B cell (primary cell): ENCODE measurements around the gene CD244. TPM values are rescaled to one million over a fixed set of nuclear protein-coding genes. Genes with fewer than 3 reads are reported as not detected.

Experiments used
- ATAC-seq: fragments of 200-7000 bp; cut with Tn5 transposase; one replicate; pipeline ENCODE4 v1.10.0; 2021; ENCODE audit warnings: low read depth, mild to moderate bottlenecking, moderate number of reproducible peaks, moderate library complexity
- CTCF ChIA-PET: fragments of 350-600 bp; sonication (Branson Sonifier 250); formaldehyde crosslinking; loops from one replicate; lab custom pipeline; 2021; ENCODE audit warnings: antibody characterized with exemption, inconsistent platforms; lab: Charles Lee
- POLR2A ChIA-PET: fragments of 350-600 bp; sonication (Branson Sonifier 250); formaldehyde crosslinking; loops from one replicate; lab custom pipeline; 2021; ENCODE audit warnings: antibody characterized with exemption; lab: Charles Lee
- DNase-seq: peaks from one replicate; pipeline ENCODE4 v3.0.0; 2013
- H2AFZ ChIP-seq: 2 replicates; pipeline ENCODE4 v1.6.1; 2012; ENCODE audit warnings: mild to moderate bottlenecking, low read depth, low read length; ENCODE audit not compliant: insufficient read depth, poor library complexity, severe bottlenecking
- H3K27ac ChIP-seq, 2 donors: 1 replicate in 1 of 2; 2 replicates in 1 of 2; pipeline ENCODE4 v1.5.1; 2012 to 2013; ENCODE audit warnings: low read length in 2 of 2, mild to moderate bottlenecking in 2 of 2, moderate library complexity in 1 of 2
- H3K27me3 ChIP-seq, 4 experiments: fragments of 200-600 bp in 1 of 4; sonication (generic) in 1 of 4; replicated peaks in 1 of 4; 1 replicate in 2 of 4; 2 replicates in 2 of 4; pipeline versions ENCODE4 v1.6.1 to v1.7.0; 2013 to 2016; ENCODE audit warnings: low read length in 3 of 4, mild to moderate bottlenecking in 2 of 4, mixed read lengths in 1 of 4, moderate library complexity in 1 of 4; ENCODE audit not compliant: insufficient read depth in 4 of 4, control insufficient read depth in 3 of 4; ENCODE audit errors: control extremely low read depth in 1 of 4
- H3K36me3 ChIP-seq, 2 experiments: replicated peaks in 1 of 2; 1 replicate in 1 of 2; 2 replicates in 1 of 2; pipeline versions ENCODE4 v1.6.1 to v1.7.1; 2013; ENCODE audit warnings: low read length in 1 of 2; ENCODE audit not compliant: insufficient read depth in 2 of 2, control insufficient read depth in 1 of 2; ENCODE audit errors: control extremely low read depth in 1 of 2, extremely low read depth in 1 of 2
- H3K4me1 ChIP-seq, 2 donors: fragments of 200-600 bp in 1 of 2; sonication (generic) in 1 of 2; 1 replicate in 1 of 2; 2 replicates in 1 of 2; pipeline versions ENCODE4 v1.5.1 to v1.6.1; 2013 to 2017; ENCODE audit warnings: low read length in 2 of 2; ENCODE audit not compliant: control insufficient read depth in 2 of 2, insufficient read depth in 2 of 2
- H3K4me2 ChIP-seq: replicated peaks from 2 replicates; pipeline ENCODE3; 2012; ENCODE audit warnings: mild to moderate bottlenecking, low read depth, low read length; ENCODE audit not compliant: poor library complexity, severe bottlenecking
- H3K4me3 ChIP-seq, 5 experiments: fragments of 200-600 bp in 1 of 5; sonication (generic) in 1 of 5; 1 replicate in 3 of 5; 2 replicates in 2 of 5; pipeline versions ENCODE4 v1.5.1 to v1.7.0; 2011 to 2016; ENCODE audit warnings: low read length in 4 of 5, mild to moderate bottlenecking in 4 of 5, low read depth in 2 of 5, control low read depth in 1 of 5, moderate library complexity in 1 of 5; ENCODE audit not compliant: insufficient read depth in 1 of 5; ENCODE audit errors: control extremely low read depth in 1 of 5, extremely low read depth in 1 of 5
- H3K79me2 ChIP-seq: fragments of 200-600 bp; sonication (generic); one replicate; pipeline ENCODE4 v1.6.0; 2016; ENCODE audit warnings: low read length; ENCODE audit not compliant: control insufficient read depth, insufficient read depth
- H3K9ac ChIP-seq: fragments of 200-600 bp; sonication (generic); 2 replicates; pipeline ENCODE4 v1.6.1; 2017; ENCODE audit warnings: mild to moderate bottlenecking, low read length, moderate library complexity
- H3K9me3 ChIP-seq, 3 donors: one replicate each; pipeline versions ENCODE4 v1.6.1 to v1.7.1; 2013; ENCODE audit warnings: low read length in 2 of 3; ENCODE audit not compliant: control insufficient read depth in 2 of 3, insufficient read depth in 1 of 3; ENCODE audit errors: control extremely low read depth in 1 of 3
- H4K20me1 ChIP-seq: 2 replicates; pipeline ENCODE4 v1.6.0; 2012; ENCODE audit warnings: mild to moderate bottlenecking, low read length; ENCODE audit not compliant: insufficient read depth, control insufficient read depth, poor library complexity, severe bottlenecking
- H3K27ac Mint-ChIP-seq: one replicate; pipeline ENCODE4 v1.8.0; 2021; ENCODE audit warnings: mixed read lengths
- H3K27me3 Mint-ChIP-seq: one replicate; pipeline ENCODE4 v1.8.0; 2021; ENCODE audit warnings: mixed read lengths
- H3K4me1 Mint-ChIP-seq: one replicate; pipeline ENCODE4 v1.8.0; 2021; ENCODE audit warnings: mixed read lengths
- H3K4me3 Mint-ChIP-seq: one replicate; pipeline ENCODE4 v1.8.0; 2021; ENCODE audit warnings: mixed read lengths
- H3K9me3 Mint-ChIP-seq: one replicate; pipeline ENCODE4 v1.8.0; 2022; ENCODE audit warnings: mixed read lengths; ENCODE audit not compliant: insufficient read depth
- CTCF ChIP-seq: fragments of 200-600 bp; IDR thresholded peaks from one replicate; pipeline ENCODE4 v1.8.0; 2022; ENCODE audit warnings: antibody characterized with exemption, mild to moderate bottlenecking
- EZH2 ChIP-seq: IDR thresholded peaks from 2 replicates; pipeline ENCODE4 v1.6.1; 2012; ENCODE audit warnings: borderline replicate concordance, low read depth, mild to moderate bottlenecking, moderate library complexity, low read length; ENCODE audit not compliant: insufficient read depth, poor library complexity, severe bottlenecking
- WGBS: methylation state at CpG from one replicate; pipeline ENCODE4 v1.1.5; 2013; ENCODE audit warnings: missing lambda C conversion rate; ENCODE audit not compliant: insufficient coverage; 5-methylcytosine and 5-hydroxymethylcytosine counted together
- intact Hi-C: fragments of 100-400 bp; cut with micrococcal nuclease; formaldehyde crosslinking; loops from one replicate; pipeline ENCODE4 v1.10.0; 2022
- polyA plus RNA-seq: library from polyadenylated mRNA; depleted of rRNA; stranded (reverse); fragments of >200 nt; gene quantifications from 2 replicates; pipeline ENCODE4 v1.2.3, GENCODE V29; 2012
- total RNA-seq, 2 donors: library from RNA; stranded (reverse); fragments of 120-200 nt in 1 of 2; gene quantifications; 1 replicate in 1 of 2; 2 replicates in 1 of 2; pipeline versions ENCODE4 v1.2.3 to v1.2.4, GENCODE V29; 2013 to 2022

CD244 gene
- total and polyA plus RNA-seq, 2 donors (not counting 1 experiment from before 2014, with no cell fraction given), result 0.31 TPM; not detected in 1

DNA sequence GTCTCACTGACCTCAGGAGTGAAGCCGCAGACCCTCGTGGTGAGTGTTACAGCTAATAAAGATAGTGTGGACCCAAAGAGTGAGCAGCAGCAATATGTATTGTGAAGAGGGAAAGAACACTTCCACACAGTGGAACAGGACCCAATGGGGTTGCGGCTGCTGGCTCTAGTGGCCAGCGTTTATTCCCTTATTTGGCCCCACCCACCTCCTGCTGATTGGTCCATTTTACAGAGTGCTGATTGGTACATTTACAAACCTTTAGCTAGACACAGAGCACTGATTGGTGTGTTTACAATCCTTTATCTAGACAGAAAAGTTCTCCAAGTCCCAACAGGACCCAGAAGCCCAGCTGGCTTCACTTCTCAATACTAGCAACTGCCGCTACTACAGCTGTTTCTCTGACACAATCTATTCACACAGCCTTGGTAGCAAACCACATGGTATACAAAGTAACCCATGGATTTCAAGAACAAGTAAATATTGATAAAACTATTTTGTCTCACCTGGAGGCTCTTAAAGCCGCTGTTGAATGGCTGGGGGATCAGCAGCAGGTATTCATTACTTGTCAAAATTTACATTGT lies 47.6 kb upstream of the CD244 start:
- H3K27ac Mint-ChIP-seq, result no peak overlapping the region
- H3K9ac ChIP-seq, result no peak overlapping the region
- no peaks in the 10 kb centered on the region for H3K79me2 ChIP-seq
- intact Hi-C loops, result no loop called here
- POLR2A ChIA-PET, result no interaction called here
- no peaks in the 10 kb centered on the region for H3K27me3 Mint-ChIP-seq
- 69% methylated on average over 4 of the region's 6 CpGs for WGBS
- no peak overlapping the region for H3K4me3 Mint-ChIP-seq
- no peak for TF ChIP-seq EZH2
- TF ChIP-seq CTCF, result no peak
- no peak overlapping the region for H3K4me2 ChIP-seq
- DNase-seq (no peak), ATAC-seq (no peak)
- no peaks in the 10 kb centered on the region for H3K9me3 Mint-ChIP-seq
- H3K36me3 ChIP-seq, result no peaks in the 10 kb centered on the region
- no peaks in the 10 kb centered on the region for H3K4me1 Mint-ChIP-seq
- no peaks in the 10 kb centered on the region for H4K20me1 ChIP-seq
- H3K4me1 ChIP-seq, result no peaks in the 10 kb centered on the region
- H3K27ac ChIP-seq, result no peak overlapping the region
- H3K27me3 ChIP-seq, result no peaks in the 10 kb centered on the region
- no peaks in the 10 kb centered on the region for H3K9me3 ChIP-seq
- H3K4me3 ChIP-seq, result no peak overlapping the region
- CTCF ChIA-PET, result no interaction called here
- H2AFZ ChIP-seq, result no peak overlapping the region

- ChIA-PET POLR2A (no interaction called here), CTCF (interaction anchor here (0.8 kb wide), 1 partner anchor 84 kb away, joined by 3 read pairs; no protein-coding TSS in a partner anchor)
- Histone ChIP-seq H3K9ac (no peak overlapping the region), H3K9me3 (no peaks in the 10 kb centered on the region), H3K27ac (no peak overlapping the region), H3K36me3 (no peaks in the 10 kb centered on the region), H2AFZ (no peak overlapping the region), H3K4me2 (no peak overlapping the region), H4K20me1 (no peaks in the 10 kb centered on the region), H3K4me1 (no peaks in the 10 kb centered on the region), H3K4me3 (no peak overlapping the region), H3K27me3 (no peaks in the 10 kb centered on the region), H3K79me2 (no peaks in the 10 kb centered on the region)
- TF ChIP-seq CTCF (no peak), EZH2 (no peak)
- H3K27ac Mint-ChIP-seq, result no peak overlapping the region
- no peak overlapping the region for H3K4me3 Mint-ChIP-seq
- H3K4me1 Mint-ChIP-seq, result no peaks in the 10 kb centered on the region
- 93% methylated on average over 7 of the region's 7 CpGs for WGBS
- ATAC-seq, result no peak
- H3K27me3 Mint-ChIP-seq, result no peaks in the 10 kb centered on the region
- no peak for DNase-seq
- intact Hi-C loops, result no loop called here
- no peaks in the 10 kb centered on the region for H3K9me3 Mint-ChIP-seq
Observed at GRCh38 chr1:160907976-160908375, 45.3 kb upstream of the CD244 start.
